Osteoblast (primary cell): ENCODE measurements around the gene IQCM. TPM values are rescaled to one million over a fixed set of nuclear protein-coding genes. Genes with fewer than 3 reads are reported as not detected.

Experiments used
- DNase-seq: peaks from one replicate; pipeline ENCODE4 v3.0.0; 2011; ENCODE audit warnings: low spot score, mixed read lengths; ENCODE audit not compliant: insufficient read length; ENCODE audit errors: missing footprints
- H2AFZ ChIP-seq: 2 replicates; pipeline ENCODE4 v1.6.0; 2011; ENCODE audit warnings: mild to moderate bottlenecking, low read length
- H3K27ac ChIP-seq: 2 replicates; pipeline ENCODE4 v1.5.1; 2011; ENCODE audit warnings: mild to moderate bottlenecking, low read depth, low read length, moderate library complexity
- H3K27me3 ChIP-seq: 2 replicates; pipeline ENCODE4 v1.6.0; 2012; ENCODE audit warnings: mild to moderate bottlenecking, control low read depth, inconsistent platforms, low read length, moderate library complexity; ENCODE audit not compliant: insufficient read depth
- H3K36me3 ChIP-seq: 2 replicates; pipeline ENCODE4 v1.5.1; 2011; ENCODE audit warnings: mild to moderate bottlenecking, low read length, control low read depth, moderate library complexity; ENCODE audit not compliant: insufficient read depth
- H3K4me1 ChIP-seq: 2 replicates; pipeline ENCODE4 v1.5.1; 2011; ENCODE audit warnings: mild to moderate bottlenecking, low read length, control low read depth, moderate library complexity; ENCODE audit not compliant: insufficient read depth
- H3K4me2 ChIP-seq: 2 replicates; pipeline ENCODE4 v1.6.0; 2011; ENCODE audit warnings: mild to moderate bottlenecking, low read length; ENCODE audit not compliant: insufficient read depth
- H3K4me3 ChIP-seq: fragments of 200-600 bp; sonication (generic); 3 replicates; pipeline ENCODE4 v1.5.1; 2012; ENCODE audit warnings: mild to moderate bottlenecking, low read length, inconsistent platforms; ENCODE audit not compliant: insufficient read depth
- H3K79me2 ChIP-seq: 2 replicates; pipeline ENCODE4 v1.6.0; 2012; ENCODE audit warnings: mild to moderate bottlenecking, low read length, control low read depth, inconsistent platforms; ENCODE audit not compliant: insufficient read depth
- H3K9me3 ChIP-seq: 2 replicates; pipeline ENCODE4 v1.5.1; 2011; ENCODE audit warnings: low read depth, low read length, control low read depth
- H4K20me1 ChIP-seq: 2 replicates; pipeline ENCODE4 v1.6.0; 2012; ENCODE audit warnings: mild to moderate bottlenecking, low read length, control low read depth; ENCODE audit not compliant: insufficient read depth
- CTCF ChIP-seq: IDR thresholded peaks from 2 replicates; pipeline ENCODE4 v1.5.1; 2011; ENCODE audit warnings: mild to moderate bottlenecking, low read depth, low read length, moderate library complexity; ENCODE audit errors: extremely low read depth
- total RNA-seq: library from RNA; depleted of rRNA; stranded (reverse); fragments of >200 nt; gene quantifications from 2 replicates; pipeline ENCODE4 v1.2.3, GENCODE V29; 2012

The IQCM gene
- total RNA-seq, 1 donor: not detected

GRCh38 chr4:149572716-149573115 lies 242.9 kb downstream of the IQCM start:
- no peak for TF ChIP-seq CTCF
- H3K27me3 ChIP-seq: no peaks in the 10 kb centered on the region
- H3K27ac ChIP-seq: no peak overlapping the region
- H3K4me2 ChIP-seq: no peak overlapping the region
- no peaks in the 10 kb centered on the region for H3K36me3 ChIP-seq
- no peaks in the 10 kb centered on the region for H4K20me1 ChIP-seq
- no peaks in the 10 kb centered on the region for H3K79me2 ChIP-seq
- H3K4me1 ChIP-seq: no peaks in the 10 kb centered on the region
- no peak for DNase-seq
- H3K4me3 ChIP-seq: no peak overlapping the region
- no peaks in the 10 kb centered on the region for H3K9me3 ChIP-seq
- H2AFZ ChIP-seq: no peak overlapping the region

DNA sequence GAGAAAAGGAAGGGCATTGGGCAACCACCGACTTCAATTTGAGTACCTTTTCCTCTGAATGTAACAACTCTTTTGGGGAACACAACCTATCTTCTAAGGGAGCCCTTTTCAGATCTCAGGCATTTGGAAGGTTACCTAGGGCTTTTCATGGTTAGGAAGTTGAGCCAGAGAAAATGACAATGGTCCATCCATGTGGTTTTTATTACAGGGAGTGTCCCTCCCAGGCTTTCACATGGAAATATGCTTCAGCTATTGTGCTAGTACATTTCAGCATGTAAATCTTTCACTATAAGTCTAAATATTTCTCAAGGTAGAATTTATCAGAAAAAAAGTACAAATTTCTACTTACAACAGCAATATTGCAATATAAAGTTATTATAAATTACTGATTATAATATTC lies 259.8 kb downstream of the IQCM start:
- Histone ChIP-seq H3K27me3 (no peaks in the 10 kb centered on the region), H3K4me3 (no peak overlapping the region), H3K36me3 (no peaks in the 10 kb centered on the region), H3K27ac (no peak overlapping the region), H3K4me1 (no peaks in the 10 kb centered on the region), H3K9me3 (no peaks in the 10 kb centered on the region), H4K20me1 (no peaks in the 10 kb centered on the region), H2AFZ (no peak overlapping the region), H3K4me2 (no peak overlapping the region), H3K79me2 (no peaks in the 10 kb centered on the region)
- no peak for TF ChIP-seq CTCF
- DNase-seq: no peak

DNA sequence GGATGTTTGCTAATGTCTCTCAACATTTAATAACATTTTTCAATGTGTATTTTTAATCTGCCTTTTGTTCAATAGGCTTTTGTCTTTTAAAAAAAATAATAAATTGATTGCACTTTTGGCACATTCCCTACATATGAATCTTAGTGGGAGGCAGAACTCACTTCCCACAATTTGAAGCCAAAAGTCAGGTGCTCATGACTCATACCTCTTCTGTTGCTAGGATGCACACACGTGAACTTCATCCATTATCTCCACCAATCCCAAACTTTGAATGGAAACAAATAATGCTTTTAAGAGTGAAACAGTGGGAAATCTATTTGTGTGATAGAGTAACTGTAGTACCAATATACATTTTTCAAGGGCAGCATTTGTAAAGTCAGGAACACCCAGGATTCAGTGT lies 260.5 kb downstream of the IQCM start:
- Histone ChIP-seq H3K9me3 (no peaks in the 10 kb centered on the region), H4K20me1 (no peaks in the 10 kb centered on the region), H3K79me2 (no peaks in the 10 kb centered on the region), H3K4me1 (no peaks in the 10 kb centered on the region), H3K4me3 (no peak overlapping the region), H3K4me2 (no peak overlapping the region), H2AFZ (no peak overlapping the region), H3K27me3 (no peaks in the 10 kb centered on the region), H3K36me3 (no peaks in the 10 kb centered on the region), H3K27ac (no peak overlapping the region)
- TF ChIP-seq CTCF: no peak
- DNase-seq: no peak

GRCh38 chr4:149553959-149554520 lies 261.6 kb downstream of the IQCM start:
- H2AFZ ChIP-seq: no peak overlapping the region
- no peak for DNase-seq
- H3K4me1 ChIP-seq: no peaks in the 10 kb centered on the region
- H3K4me2 ChIP-seq: no peak overlapping the region
- H3K9me3 ChIP-seq: no peaks in the 10 kb centered on the region
- no peak for TF ChIP-seq CTCF
- no peaks in the 10 kb centered on the region for H4K20me1 ChIP-seq
- no peaks in the 10 kb centered on the region for H3K27me3 ChIP-seq
- no peak overlapping the region for H3K4me3 ChIP-seq
- no peaks in the 10 kb centered on the region for H3K79me2 ChIP-seq
- H3K36me3 ChIP-seq: no peaks in the 10 kb centered on the region
- H3K27ac ChIP-seq: no peak overlapping the region
